HFF-Myc (cell line): ENCODE results near the gene RERE.

ENCODE experiments used
- DNase-seq: peaks from one replicate; pipeline ENCODE4 v3.0.0-alpha.2; 2011; ENCODE audit warnings: low read depth; ENCODE audit errors: extremely low read depth
- H3K4me3 ChIP-seq: replicated peaks from 2 replicates; pipeline ENCODE4 v1.5.1; 2011; ENCODE audit warnings: low read depth, mild to moderate bottlenecking, control low read depth, low read length
- CTCF ChIP-seq: IDR thresholded peaks from 2 replicates; pipeline ENCODE4 v1.5.1; 2012; ENCODE audit warnings: mild to moderate bottlenecking, low read depth, low read length, control low read depth; ENCODE audit errors: missing control alignments

The RERE gene

GRCh38 chr1:8541961-8542521 lies 275.4 kb downstream of the RERE start:
- no peak overlapping the region for H3K4me3 ChIP-seq
- TF ChIP-seq CTCF: no peak
- no peak for DNase-seq

- TF ChIP-seq CTCF: no peak
- no peak for DNase-seq
Measured at GRCh38 chr1:8540971-8541370, 276.5 kb downstream of the RERE start.

GRCh38 chr1:8540261-8540941 lies 277.0 kb downstream of the RERE start:
- no peak overlapping the region for H3K4me3 ChIP-seq
- no peak for DNase-seq
- no peak for TF ChIP-seq CTCF

More at GRCh38 chr1:8540971-8541370, 276.5 kb downstream of the RERE start:
- H3K4me3 ChIP-seq: no peak overlapping the region

GRCh38 chr1:8539683-8540082 lies 277.8 kb downstream of the RERE start:
- no peak overlapping the region for H3K4me3 ChIP-seq
- no peak for DNase-seq
- TF ChIP-seq CTCF: no peak

GRCh38 chr1:8538502-8538901 lies 278.9 kb downstream of the RERE start:
- H3K4me3 ChIP-seq: no peak overlapping the region
- TF ChIP-seq CTCF: no peak

GRCh38 chr1:8537991-8538390 lies 279.4 kb downstream of the RERE start:
- no peak for TF ChIP-seq CTCF
- H3K4me3 ChIP-seq: no peak overlapping the region
- DNase-seq: no peak

More at GRCh38 chr1:8538502-8538901, 278.9 kb downstream of the RERE start:
- no peak for DNase-seq
